Endometrial microvascular endothelial cells (primary cell): ENCODE results near the gene SEH1L. TPM values are rescaled to one million over a fixed set of nuclear protein-coding genes. Genes with fewer than 3 reads are reported as not detected.
"Not testable (repeated sequence)": the region's sequence is repeated elsewhere in the genome, so short reads cannot be mapped to it uniquely, and the experiment has no call there.

Experiments
- in situ Hi-C: cut with HindIII; loops from 2 replicates; pipeline ENCODE4 v1.10.0; 2017; ENCODE audit warnings: low sequenced_read_pairs, low pct_unique_long_range_greater_than_20kb; ENCODE audit errors: inconsistent ontology term
- total RNA-seq: library from RNA; depleted of rRNA; stranded (reverse); fragments of >200 nt; gene quantifications from one replicate; pipeline ENCODE4 v1.2.3, GENCODE V29; 2015; ENCODE audit errors: inconsistent ontology term

Gene SEH1L
- 45.5 TPM for total RNA-seq

- in situ Hi-C loops: no loop called here
These were observed at the start of gene SEH1L for GRCh38 chr18:12947285-12948049. SEH1L (plus strand) TSS chr18:12948011; CDS start chr18:12948122, 111 bp downstream.

- in situ Hi-C loops: not testable (repeated sequence)
These were observed 46.6 kb upstream of the SEH1L start for GRCh38 chr18:12901208-12901607.

GRCh38 chr18:12904012-12904516, 43.7 kb upstream of the SEH1L start:
- in situ Hi-C loops: no loop called here

GRCh38 chr18:12906119-12906518, 41.7 kb upstream of the SEH1L start:
- in situ Hi-C loops: no loop called here

GRCh38 chr18:12906773-12907172, 41.0 kb upstream of the SEH1L start:
- in situ Hi-C loops: no loop called here

- in situ Hi-C loops: no loop called here
These were observed 40.4 kb upstream of the SEH1L start for GRCh38 chr18:12907258-12907925.

GRCh38 chr18:12908706-12909105, 39.1 kb upstream of the SEH1L start:
- in situ Hi-C loops: no loop called here

GRCh38 chr18:12911025-12911928, 36.5 kb upstream of the SEH1L start:
- in situ Hi-C loops: no loop called here

GRCh38 chr18:12911929-12912703, 35.7 kb upstream of the SEH1L start:
- in situ Hi-C loops: no loop called here

GRCh38 chr18:12921178-12921577, 26.6 kb upstream of the SEH1L start:
- in situ Hi-C loops: no loop called here

GRCh38 chr18:12922266-12922665, 25.5 kb upstream of the SEH1L start:
- in situ Hi-C loops: no loop called here

GRCh38 chr18:12924616-12925015, 23.2 kb upstream of the SEH1L start:
- in situ Hi-C loops: no loop called here

GRCh38 chr18:12928206-12928605, 19.6 kb upstream of the SEH1L start:
- in situ Hi-C loops: no loop called here

- in situ Hi-C loops: no loop called here
These were observed 19.2 kb upstream of the SEH1L start for GRCh38 chr18:12928641-12929040.

GRCh38 chr18:12929477-12930083, 18.2 kb upstream of the SEH1L start:
- in situ Hi-C loops: no loop called here

- in situ Hi-C loops: no loop called here
These were observed 17.4 kb upstream of the SEH1L start for GRCh38 chr18:12930376-12930775.

GRCh38 chr18:12930908-12931307, 16.9 kb upstream of the SEH1L start:
- in situ Hi-C loops: no loop called here

- in situ Hi-C loops: no loop called here
These were observed 14.5 kb upstream of the SEH1L start for GRCh38 chr18:12933327-12933726.
